ENCODE data around the gene CPSF4. TPM values are rescaled to one million over a fixed set of nuclear protein-coding genes. Genes with fewer than 3 reads are reported as not detected.
A peak's percentile ranks its signal among the peaks of the same experiment; 100 is the strongest.
"Not testable (repeated sequence)": the region's sequence is repeated elsewhere in the genome, so short reads cannot be mapped to it uniquely, and the experiment has no call there.

The CPSF4 gene
- total RNA-seq, 1 experiment from 2014 or later, result 98.2 TPM

DNA sequence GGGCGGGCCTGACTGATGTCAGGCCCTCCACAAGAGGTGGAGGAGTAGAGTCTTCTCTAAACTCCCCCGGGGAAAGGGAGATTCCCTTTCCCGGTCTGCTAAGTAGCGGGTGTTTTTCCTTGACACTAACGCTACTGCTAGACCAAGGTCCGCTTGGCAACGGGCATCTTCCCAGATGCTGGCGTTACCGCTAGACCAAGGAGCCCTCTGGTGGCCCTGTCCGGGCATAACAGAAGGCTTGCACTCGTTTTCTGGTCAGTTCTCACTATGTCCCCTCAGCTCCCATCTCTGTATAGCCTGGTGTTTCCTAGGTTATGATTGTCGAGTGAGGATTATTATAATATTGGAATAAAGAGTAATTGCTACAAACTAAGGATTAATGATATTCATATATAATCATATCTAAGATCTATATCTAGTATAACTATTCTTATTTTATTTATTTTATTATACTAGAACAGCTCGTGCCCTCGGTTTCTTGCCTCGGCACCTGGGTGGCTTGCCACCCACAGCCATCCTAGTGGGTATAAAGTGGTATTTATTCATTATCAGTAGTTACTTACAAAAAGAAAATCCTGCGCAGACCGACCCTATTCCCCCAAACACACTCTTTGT lies 23.1 kb upstream of the CPSF4 start:
- H2AFZ ChIP-seq (ENCODE audit: low read length); H3K4me2 ChIP-seq (ENCODE audit: insufficient read depth, insufficient read length, low read length); H4K5ac ChIP-seq (ENCODE audit: insufficient read length, low read depth, low read length); H3K4me1 ChIP-seq (ENCODE audit: insufficient read depth, low read length); H2BK5ac ChIP-seq (ENCODE audit: insufficient read length, low read length); H3K56ac ChIP-seq (ENCODE audit: insufficient read length, low read depth, low read length); H3K18ac ChIP-seq (ENCODE audit: insufficient read length, low read depth, low read length); H3K14ac ChIP-seq (ENCODE audit: insufficient read depth, low read length); H3K27me3 Mint-ChIP-seq (ENCODE audit: low read depth); H3K9ac ChIP-seq (ENCODE audit: extremely low read depth, insufficient read length, low read length); H4K8ac ChIP-seq (replicated peaks; ENCODE audit: insufficient read length, low read depth, low read length); H2AK5ac ChIP-seq (ENCODE audit: insufficient read length, low read length); H3T11ph ChIP-seq (ENCODE audit: low read length); H3K79me1 ChIP-seq (ENCODE audit: insufficient read depth, low read depth, low read length, poor library complexity, severe bottlenecking); H3K79me2 ChIP-seq (ENCODE audit: insufficient read depth, low read length); H2BK20ac ChIP-seq (ENCODE audit: low read depth, low read length, poor library complexity, severe bottlenecking); H4K20me1 ChIP-seq (ENCODE audit: control insufficient read depth, insufficient read depth, insufficient read length); H3K27ac Mint-ChIP-seq; H2BK15ac ChIP-seq (ENCODE audit: low read depth, low read length); H3K9me3 Mint-ChIP-seq; H3K4me3 Mint-ChIP-seq; H3K4me1 Mint-ChIP-seq; H3K9me3 ChIP-seq (ENCODE audit: control insufficient read depth, low read depth, low read length); H3K23me2 ChIP-seq (ENCODE audit: insufficient read length, low read depth, low read length, poor library complexity, severe bottlenecking); H3K4ac ChIP-seq (ENCODE audit: low read depth, low read length); H3K23ac ChIP-seq (ENCODE audit: insufficient read length, low read depth, low read length); H2BK12ac ChIP-seq (ENCODE audit: insufficient read length, low read depth, low read length); H4K91ac ChIP-seq (ENCODE audit: insufficient read length, low read depth, low read length); H3K27me3 ChIP-seq (ENCODE audit: insufficient read depth, low read length); H2BK120ac ChIP-seq (ENCODE audit: low read depth, low read length, poor library complexity, severe bottlenecking); H3K27ac ChIP-seq (ENCODE audit: insufficient read length, low read depth, low read length): not testable (repeated sequence)
- no CpG with 5 or more reads among the region's 17 CpGs for WGBS (ENCODE audit: extremely low coverage, insufficient read length, low lambda C conversion rate)
- H3K36me3 Mint-ChIP-seq (ENCODE audit: insufficient read depth in 1 of 3, low read depth in 3 of 3), result peaks cover 64 to 94% (median 89%) of the 10 kb centered on the region in 3 experiments; a peak in 6 of 7 replicates
- peak; percentile 72 for DNase-seq
- TF ChIP-seq, protein P1, sequence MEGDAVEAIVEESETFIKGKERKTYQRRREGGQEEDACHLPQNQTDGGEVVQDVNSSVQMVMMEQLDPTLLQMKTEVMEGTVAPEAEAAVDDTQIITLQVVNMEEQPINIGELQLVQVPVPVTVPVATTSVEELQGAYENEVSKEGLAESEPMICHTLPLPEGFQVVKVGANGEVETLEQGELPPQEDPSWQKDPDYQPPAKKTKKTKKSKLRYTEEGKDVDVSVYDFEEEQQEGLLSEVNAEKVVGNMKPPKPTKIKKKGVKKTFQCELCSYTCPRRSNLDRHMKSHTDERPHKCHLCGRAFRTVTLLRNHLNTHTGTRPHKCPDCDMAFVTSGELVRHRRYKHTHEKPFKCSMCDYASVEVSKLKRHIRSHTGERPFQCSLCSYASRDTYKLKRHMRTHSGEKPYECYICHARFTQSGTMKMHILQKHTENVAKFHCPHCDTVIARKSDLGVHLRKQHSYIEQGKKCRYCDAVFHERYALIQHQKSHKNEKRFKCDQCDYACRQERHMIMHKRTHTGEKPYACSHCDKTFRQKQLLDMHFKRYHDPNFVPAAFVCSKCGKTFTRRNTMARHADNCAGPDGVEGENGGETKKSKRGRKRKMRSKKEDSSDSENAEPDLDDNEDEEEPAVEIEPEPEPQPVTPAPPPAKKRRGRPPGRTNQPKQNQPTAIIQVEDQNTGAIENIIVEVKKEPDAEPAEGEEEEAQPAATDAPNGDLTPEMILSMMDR (conservative IDR thresholded peaks at IDR 0.05), result peak; percentile 79

Measured in H9 (cell line).